Kidney (tissue), 22 donors: Measurements from ENCODE around the gene AUP1. TPM values are rescaled to one million over a fixed set of nuclear protein-coding genes. Genes with fewer than 3 reads are reported as not detected.

Source experiments
- DNase-seq, 5 donors: peaks; one replicate each; pipeline ENCODE4 v3.0.0-alpha.2; 2013 to 2020
- FAIRE-seq: peaks from 2 replicates; lab custom pipeline; 2012; peaks lifted over from hg19 to GRCh38; lab: Jason Lieb, UNC
- H3K27ac ChIP-seq, 2 donors: one replicate each; pipeline ENCODE4 v1.7.0; 2013; ENCODE audit warnings: low read depth in 2 of 2, low read length in 2 of 2, inconsistent platforms in 1 of 2
- H3K27me3 ChIP-seq: one replicate; pipeline ENCODE4 v1.7.1; 2013; ENCODE audit warnings: low read length, inconsistent platforms; ENCODE audit not compliant: control insufficient read depth, insufficient read depth
- H3K36me3 ChIP-seq, 3 donors: one replicate each; pipeline versions ENCODE4 v1.7.0 to v1.7.1; 2013; ENCODE audit warnings: low read length in 3 of 3, control low read depth in 1 of 3, inconsistent platforms in 1 of 3; ENCODE audit not compliant: insufficient read depth in 3 of 3, control insufficient read depth in 2 of 3
- H3K4me1 ChIP-seq, 3 donors: one replicate each; pipeline versions ENCODE4 v1.7.0 to v1.7.1; 2013; ENCODE audit warnings: low read length in 3 of 3, inconsistent platforms in 1 of 3, low read depth in 1 of 3; ENCODE audit not compliant: control insufficient read depth in 2 of 3, insufficient read depth in 2 of 3
- H3K4me3 ChIP-seq, 3 donors: one replicate each; pipeline versions ENCODE4 v1.7.0 to v1.8.1; 2013; ENCODE audit warnings: low read length in 3 of 3, control low read depth in 1 of 3, inconsistent platforms in 1 of 3
- H3K9ac ChIP-seq, 3 donors: one replicate each; pipeline versions ENCODE4 v1.7.0 to v1.7.1; 2013; ENCODE audit warnings: low read length in 3 of 3, control low read depth in 1 of 3, inconsistent platforms in 1 of 3
- H3K9me3 ChIP-seq, 3 donors: one replicate each; pipeline versions ENCODE4 v1.7.0 to v1.7.1; 2013; ENCODE audit warnings: low read length in 3 of 3, control low read depth in 1 of 3, inconsistent platforms in 1 of 3; ENCODE audit not compliant: control insufficient read depth in 2 of 3, insufficient read depth in 1 of 3
- CTCF ChIP-seq: IDR thresholded peaks from 3 replicates; pipeline ENCODE4 v1.5.1; 2012; ENCODE audit warnings: mild to moderate bottlenecking, moderate library complexity, borderline replicate concordance; ENCODE audit not compliant: insufficient read depth; ENCODE audit errors: extremely low read depth
- intact Hi-C: fragments of 100-400 bp; cut with DNase I; formaldehyde crosslinking; loops from one replicate; pipeline ENCODE4 v1.11.1; 2022
- long read RNA-seq, 10 donors: library from polyadenylated mRNA in 1 of 10; unstranded in 1 of 10; transcript quantifications; one replicate each; pipeline ENCODE4 v2.0.0 and lab custom pipeline, GENCODE V29; 2021 to 2026
- polyA plus RNA-seq: library from polyadenylated mRNA; stranded (reverse); fragments of 350-450 nt; fragmentation: Illumina TruSeq; extraction: RNeasy Lipid Tissue Mini Kit (QIAGEN cat#74804); gene quantifications from one replicate; pipeline ENCODE4 v1.2.3, GENCODE V29; 2014; ENCODE audit warnings: low read depth, low replicate concordance; ENCODE audit not compliant: insufficient read depth
- total RNA-seq: library from RNA; stranded (reverse); fragmentation: NEBNext Ultra II Directional; extraction: Animal tissue kit (Norgen Biotek cat#: 25700); gene quantifications from one replicate; pipeline ENCODE4 v1.2.1, GENCODE V29; 2021
- donor health status: control.
- donor health status: control.
- donor health status: control.
- donor health status: control.
- donor health status: control.
- donor health status: DM: yes; HTN: yes; CAD: no.
- donor health status: Normal renal cell carcinoma (clear cell type).

The AUP1 gene
- total RNA-seq (91.0 TPM), polyA plus RNA-seq (130 TPM)
- long read RNA-seq, donor 1, transcript AUP1-201 (12 exons, 1,695 nt), result major isoform, 12 of 45 reads
- long read RNA-seq, donor 1, partial matches to known transcripts, result 29 of 45 reads
- long read RNA-seq, donor 1, other reads (novel, unspliced or antisense), result 0 of 45 reads
- long read RNA-seq, donor 2, transcript AUP1-201 (12 exons, 1,695 nt), result major isoform, 19 of 48 reads
- long read RNA-seq, donor 2, partial matches to known transcripts, result 26 of 48 reads
- long read RNA-seq, donor 2, other reads (novel, unspliced or antisense), result 0 of 48 reads
- long read RNA-seq, donor 3, transcript AUP1-201 (12 exons, 1,695 nt), result major isoform, 9 of 42 reads
- long read RNA-seq, donor 3, partial matches to known transcripts, result 30 of 42 reads
- long read RNA-seq, donor 3, other reads (novel, unspliced or antisense), result 0 of 42 reads
- long read RNA-seq, donor 4, transcript AUP1-201 (12 exons, 1,695 nt), result major isoform, 19 of 31 reads
- long read RNA-seq, donor 4, transcript AUP1-204 (11 exons, 1,645 nt), result minor isoform, 5 of 31 reads
- long read RNA-seq, donor 4, partial matches to known transcripts, result 6 of 31 reads
- long read RNA-seq, donor 4, other reads (novel, unspliced or antisense), result 0 of 31 reads
- long read RNA-seq, donor 5, partial matches to known transcripts, result 0 of 1 reads
- long read RNA-seq, donor 5, other reads (novel, unspliced or antisense), result 0 of 1 reads
- long read RNA-seq, donor 6, partial matches to known transcripts, result 0 of 4 reads
- long read RNA-seq, donor 6, other reads (novel, unspliced or antisense), result 0 of 4 reads
- long read RNA-seq, donor 7, transcript AUP1-201 (12 exons, 1,695 nt), result major isoform, 93 of 168 reads
- long read RNA-seq, donor 7, transcript AUP1-202 (12 exons, 1,581 nt), result minor isoform, 5 of 168 reads
- long read RNA-seq, donor 7, partial matches to known transcripts, result 13 of 168 reads
- long read RNA-seq, donor 7, other reads (novel, unspliced or antisense), result 53 of 168 reads
- long read RNA-seq, donor 8, transcript AUP1-201 (12 exons, 1,695 nt), result major isoform, 11 of 46 reads
- long read RNA-seq, donor 8, partial matches to known transcripts, result 34 of 46 reads
- long read RNA-seq, donor 8, other reads (novel, unspliced or antisense), result 0 of 46 reads
- long read RNA-seq, donor 9, transcript AUP1-201 (12 exons, 1,695 nt), result major isoform, 7 of 30 reads
- long read RNA-seq, donor 9, partial matches to known transcripts, result 21 of 30 reads
- long read RNA-seq, donor 9, other reads (novel, unspliced or antisense), result 0 of 30 reads
- long read RNA-seq, donor 10, transcript AUP1-201 (12 exons, 1,695 nt), result major isoform, 7 of 62 reads
- long read RNA-seq, donor 10, partial matches to known transcripts, result 54 of 62 reads
- long read RNA-seq, donor 10, other reads (novel, unspliced or antisense), result 0 of 62 reads

DNA sequence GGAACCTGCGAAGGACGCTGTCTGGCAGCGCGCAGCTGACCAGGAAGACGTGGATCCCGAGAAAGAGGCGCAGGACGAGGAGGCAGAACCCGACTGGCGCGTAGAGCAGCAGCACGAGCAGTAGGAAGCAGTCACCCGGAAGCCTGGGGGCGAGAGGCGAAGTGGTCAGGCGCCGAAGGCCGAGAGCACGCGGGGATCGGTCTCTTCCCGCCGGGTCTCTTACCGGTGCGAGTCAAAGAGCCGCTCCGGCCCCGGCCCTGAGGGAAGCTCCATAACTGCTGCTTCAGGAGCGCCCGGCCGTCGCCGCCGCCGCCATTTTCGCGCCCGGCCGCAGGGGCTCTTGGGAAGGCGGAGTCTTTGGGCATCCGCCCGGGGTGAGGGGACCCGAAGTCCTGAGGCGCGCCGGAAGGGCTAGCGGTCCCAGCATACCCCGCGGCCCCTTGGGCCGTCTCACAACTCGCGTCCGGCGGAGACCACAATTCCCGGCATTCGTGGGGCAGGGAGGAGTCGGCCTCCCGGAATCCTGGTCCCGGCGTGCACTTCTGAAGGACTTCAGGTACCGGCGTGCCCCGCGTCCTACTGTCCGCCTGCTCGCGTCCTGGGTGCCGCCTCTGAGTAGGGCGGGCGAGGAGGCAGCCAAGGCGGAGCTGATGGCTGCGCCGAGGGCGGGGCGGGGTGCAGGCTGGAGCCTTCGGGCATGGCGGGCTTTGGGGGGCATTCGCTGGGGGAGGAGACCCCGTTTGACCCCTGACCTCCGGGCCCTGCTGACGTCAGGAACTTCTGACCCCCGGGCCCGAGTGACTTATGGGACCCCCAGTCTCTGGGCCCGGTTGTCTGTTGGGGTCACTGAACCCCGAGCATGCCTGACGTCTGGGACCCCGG, at the start of gene AUP1, which contains the start of gene HTRA2:
Gene AUP1, minus strand, starts transcription at position 350 of the 882 bp plus-strand sequence. Its CDS starts 77 bp downstream, at position 273.
Gene HTRA2, plus strand, starts transcription at position 577 of the 882 bp plus-strand sequence. Its CDS starts 74 bp downstream, at position 651.
- Histone ChIP-seq H3K36me3 (peaks cover 0 to 32% (median 19%) of the 10 kb centered on the region in 3 donors), H3K9me3 (no peaks in the 10 kb centered on the region), H3K27ac (peak within 1 kb of the TSS; percentile 69 to 79), H3K27me3 (no peaks in the 10 kb centered on the region), H3K9ac (peak within 1 kb of the TSS; percentile 71 to 84 (median 83)), H3K4me1 (peaks cover 4 to 16% (median 7%) of the 10 kb centered on the region in 3 donors), H3K4me3 (peak within 1 kb of the TSS; percentile 87 to 96 (median 91))
- peak; percentile 1 for TF ChIP-seq CTCF
- intact Hi-C loops, result no loop called here
- DNase-seq (peak; percentile 99 to 100 (median 99)), FAIRE-seq (no peak)

DNA sequence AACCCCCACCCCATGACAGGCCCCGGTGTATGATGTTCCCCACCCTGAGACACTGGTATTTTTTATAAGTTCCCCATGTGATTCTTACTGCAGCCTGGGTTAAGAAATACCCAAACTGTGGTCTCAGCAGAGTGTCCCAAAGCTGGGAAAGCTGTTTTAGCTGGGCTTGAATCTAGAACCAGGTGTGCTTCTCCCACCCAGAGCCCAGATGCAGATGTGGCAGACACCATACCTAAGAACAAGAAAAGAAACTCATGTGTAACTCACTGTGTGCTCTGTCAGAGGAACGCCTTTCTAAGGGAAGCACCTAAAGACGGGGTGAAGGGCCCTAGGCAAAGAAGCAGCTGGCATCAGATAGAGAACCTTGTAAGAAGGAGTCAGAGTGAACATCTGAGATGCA, 48.9 kb upstream of the AUP1 start:
- no peak overlapping the region for H3K27ac ChIP-seq
- no peak for FAIRE-seq

More for the DNA sequence above, 48.9 kb upstream of the AUP1 start:
- no peak for DNase-seq
- no peaks in the 10 kb centered on the region for H3K4me1 ChIP-seq
- TF ChIP-seq CTCF, result no peak
- H3K27me3 ChIP-seq, result no peaks in the 10 kb centered on the region
- H3K9me3 ChIP-seq, result no peaks in the 10 kb centered on the region
- no peak overlapping the region for H3K9ac ChIP-seq
- intact Hi-C loops, result no loop called here
- H3K4me3 ChIP-seq, result no peak overlapping the region
- H3K36me3 ChIP-seq, result no peaks in the 10 kb centered on the region
